Naive B cell (primary cell): Measurements from ENCODE around the gene FHL3. TPM values are rescaled to one million over a fixed set of nuclear protein-coding genes. Genes with fewer than 3 reads are reported as not detected.
"Not testable (repeated sequence)": the region's sequence is repeated elsewhere in the genome, so short reads cannot be mapped to it uniquely, and the experiment has no call there.

Experiments
- ATAC-seq, 2 donors: fragments of 150-1000 bp; cut with Tn5 transposase; 2 replicates each; pipeline ENCODE4 v1.10.0; 2021; ENCODE audit warnings: low read depth in 2 of 2, mild to moderate bottlenecking in 2 of 2, moderate library complexity in 2 of 2
- DNase-seq: peaks from one replicate; pipeline ENCODE4 v3.0.0; 2022
- H3K27ac Mint-ChIP-seq, 6 donors: one replicate each; pipeline ENCODE4 v1.8.0; 2020 to 2022; ENCODE audit warnings: mild to moderate bottlenecking in 6 of 6, mixed read lengths in 6 of 6, moderate library complexity in 5 of 6, inconsistent platforms in 2 of 6
- H3K27me3 Mint-ChIP-seq, 3 donors: one replicate each; pipeline ENCODE4 v1.8.0; 2021 to 2022; ENCODE audit warnings: mixed read lengths in 3 of 3, mild to moderate bottlenecking in 1 of 3
- H3K36me3 Mint-ChIP-seq, 2 donors: one replicate each; pipeline ENCODE4 v1.8.0; 2020 to 2022; ENCODE audit warnings: mixed read lengths in 2 of 2, inconsistent platforms in 1 of 2, mild to moderate bottlenecking in 1 of 2
- H3K4me1 Mint-ChIP-seq, 3 donors: one replicate each; pipeline ENCODE4 v1.8.0; 2020 to 2022; ENCODE audit warnings: mixed read lengths in 3 of 3, inconsistent platforms in 1 of 3, mild to moderate bottlenecking in 1 of 3, moderate library complexity in 1 of 3
- H3K4me3 Mint-ChIP-seq, 8 donors: one replicate each; pipeline ENCODE4 v1.8.0; 2020 to 2022; ENCODE audit warnings: mild to moderate bottlenecking in 8 of 8, mixed read lengths in 8 of 8, moderate library complexity in 8 of 8, inconsistent platforms in 2 of 8
- H3K9me3 Mint-ChIP-seq, 7 donors: one replicate each; pipeline ENCODE4 v1.8.0; 2020 to 2022; ENCODE audit warnings: mixed read lengths in 7 of 7, mild to moderate bottlenecking in 5 of 7, inconsistent platforms in 2 of 7, moderate library complexity in 1 of 7
- polyA plus RNA-seq, 6 donors: library from polyadenylated mRNA; unstranded; fragments of 300-500 nt; fragmentation: Illumina TruSeq; gene quantifications; one replicate each; pipeline ENCODE4 v1.2.3, GENCODE V29; 2021; ENCODE audit warnings: low read depth in 6 of 6

Gene FHL3
- polyA plus RNA-seq, 6 donors from 2014 or later, result 0.88 to 5.1 (median 1.8) TPM

- H3K27me3 Mint-ChIP-seq, result no peaks in the 10 kb centered on the region
- H3K4me1 Mint-ChIP-seq, result peaks cover 0 to 8% (median 0%) of the 10 kb centered on the region in 3 donors
- peaks cover 0 to 2% (median 0%) of the 10 kb centered on the region in 7 donors for H3K9me3 Mint-ChIP-seq
- ATAC-seq (no peak), DNase-seq (no peak)
- peak overlapping the region in 2 of 6 donors; percentile 34 to 70 for H3K27ac Mint-ChIP-seq
- no peak overlapping the region for H3K4me3 Mint-ChIP-seq
- peaks cover 26 to 36% of the 10 kb centered on the region in 2 donors for H3K36me3 Mint-ChIP-seq
These were observed 26.8 kb downstream of the FHL3 start for GRCh38 chr1:37978541-37978940.

DNA sequence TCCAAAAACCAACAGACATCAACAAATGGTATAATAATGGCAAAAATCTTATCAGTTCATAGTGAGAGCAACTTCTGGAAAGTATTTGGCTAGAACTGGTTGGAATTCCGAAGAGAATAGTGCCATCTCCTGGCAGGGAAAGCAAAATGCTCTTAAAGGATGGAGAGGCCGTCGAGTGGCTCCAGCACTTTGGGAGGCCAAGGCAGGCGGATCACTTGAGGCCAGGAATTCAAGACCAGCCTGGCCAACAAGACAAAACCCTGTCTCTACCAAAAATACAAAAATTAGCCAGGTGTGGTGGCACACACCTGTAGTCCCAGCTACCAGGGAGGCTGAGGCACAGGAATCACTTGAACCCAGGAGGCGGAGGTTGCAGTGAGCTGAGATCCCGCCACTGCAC lies 30.2 kb downstream of the FHL3 start:
- not testable (repeated sequence) for ATAC-seq, H3K9me3 Mint-ChIP-seq, DNase-seq, H3K27me3 Mint-ChIP-seq, H3K4me3 Mint-ChIP-seq
- peak overlapping the region in 2 of 6 donors; percentile 37 to 88 for H3K27ac Mint-ChIP-seq
- peaks cover 3 to 17% (median 8%) of the 10 kb centered on the region in 3 donors for H3K4me1 Mint-ChIP-seq
- peaks cover 26 to 31% of the 10 kb centered on the region in 2 donors for H3K36me3 Mint-ChIP-seq

GRCh38 chr1:37974567-37974966 lies 30.7 kb downstream of the FHL3 start:
- peak overlapping the region in 1 of 6 donors; percentile 88 for H3K27ac Mint-ChIP-seq

GRCh38 chr1:37973684-37974083 lies 31.6 kb downstream of the FHL3 start:
- not testable (repeated sequence) for DNase-seq, H3K27ac Mint-ChIP-seq, H3K27me3 Mint-ChIP-seq, ATAC-seq, H3K9me3 Mint-ChIP-seq, H3K4me3 Mint-ChIP-seq
- Mint-ChIP-seq H3K4me1 (peaks cover 3 to 17% (median 8%) of the 10 kb centered on the region in 3 donors), H3K36me3 (peaks cover 34 to 35% of the 10 kb centered on the region in 2 donors)

More at GRCh38 chr1:37974567-37974966, 30.7 kb downstream of the FHL3 start:
- no peak for DNase-seq
- Mint-ChIP-seq H3K4me1 (peaks cover 3 to 17% (median 8%) of the 10 kb centered on the region in 3 donors), H3K36me3 (peaks cover 29 to 33% of the 10 kb centered on the region in 2 donors), H3K9me3 (peaks cover 0 to 2% (median 0%) of the 10 kb centered on the region in 7 donors), H3K27me3 (no peaks in the 10 kb centered on the region), H3K4me3 (peak overlapping the region in 1 of 8 donors; percentile 29)
- ATAC-seq, result no peak

DNA sequence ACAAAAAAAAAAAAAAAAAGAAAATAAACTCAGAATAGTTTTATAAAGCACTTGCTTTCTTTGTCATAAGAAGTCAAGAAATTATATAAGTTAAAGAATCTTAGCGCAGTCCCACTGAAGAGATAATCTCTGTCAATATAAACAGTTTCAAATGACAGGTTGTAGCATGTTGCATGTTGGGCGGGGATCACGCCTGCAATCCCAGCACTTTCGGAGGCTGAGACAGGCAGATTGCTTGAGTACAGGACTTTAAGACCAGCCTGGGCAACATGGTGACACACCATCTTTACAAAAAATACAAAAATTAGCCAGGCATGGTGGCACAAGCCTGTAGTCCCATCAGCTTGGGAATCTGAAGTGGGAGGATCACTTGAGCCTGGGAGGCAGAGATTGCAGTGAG lies 40.0 kb downstream of the FHL3 start:
- H3K9me3 Mint-ChIP-seq, result no peaks in the 10 kb centered on the region
- H3K4me1 Mint-ChIP-seq, result no peaks in the 10 kb centered on the region
- peak overlapping the region in 1 of 6 donors; percentile 81 for H3K27ac Mint-ChIP-seq
- DNase-seq (no peak), ATAC-seq (no peak)
- no peak overlapping the region for H3K4me3 Mint-ChIP-seq
- H3K36me3 Mint-ChIP-seq, result peaks cover 9 to 23% of the 10 kb centered on the region in 2 donors
- H3K27me3 Mint-ChIP-seq, result no peaks in the 10 kb centered on the region

GRCh38 chr1:37964106-37964505 lies 41.2 kb downstream of the FHL3 start:
- H3K27ac Mint-ChIP-seq, H3K4me3 Mint-ChIP-seq: not testable (repeated sequence)
- H3K36me3 Mint-ChIP-seq, result peaks cover under 1 to 22% of the 10 kb centered on the region in 2 donors

GRCh38 chr1:37958690-37959089 lies 46.6 kb downstream of the FHL3 start:
- no peaks in the 10 kb centered on the region for H3K27me3 Mint-ChIP-seq
- H3K4me3 Mint-ChIP-seq, result no peak overlapping the region
- no peaks in the 10 kb centered on the region for H3K4me1 Mint-ChIP-seq
- H3K27ac Mint-ChIP-seq, result peak overlapping the region in 1 of 6 donors; percentile 21
- ATAC-seq, result no peak
- DNase-seq, result no peak
- no peaks in the 10 kb centered on the region for H3K9me3 Mint-ChIP-seq
- H3K36me3 Mint-ChIP-seq, result peaks cover 7 to 18% of the 10 kb centered on the region in 2 donors

More at GRCh38 chr1:37964106-37964505, 41.2 kb downstream of the FHL3 start:
- H3K27me3 Mint-ChIP-seq, H3K4me1 Mint-ChIP-seq, H3K9me3 Mint-ChIP-seq, ATAC-seq, DNase-seq: not testable (repeated sequence)

- no peak overlapping the region for H3K27ac Mint-ChIP-seq
- peaks cover 7 to 14% of the 10 kb centered on the region in 2 donors for H3K36me3 Mint-ChIP-seq
- DNase-seq (no peak), ATAC-seq (no peak)
- H3K4me3 Mint-ChIP-seq, result no peak overlapping the region
- H3K9me3 Mint-ChIP-seq, result no peaks in the 10 kb centered on the region
- no peaks in the 10 kb centered on the region for H3K27me3 Mint-ChIP-seq
- peaks cover 0 to 4% (median 3%) of the 10 kb centered on the region in 3 donors for H3K4me1 Mint-ChIP-seq
These were observed 49.6 kb downstream of the FHL3 start for GRCh38 chr1:37955685-37956084.

DNA sequence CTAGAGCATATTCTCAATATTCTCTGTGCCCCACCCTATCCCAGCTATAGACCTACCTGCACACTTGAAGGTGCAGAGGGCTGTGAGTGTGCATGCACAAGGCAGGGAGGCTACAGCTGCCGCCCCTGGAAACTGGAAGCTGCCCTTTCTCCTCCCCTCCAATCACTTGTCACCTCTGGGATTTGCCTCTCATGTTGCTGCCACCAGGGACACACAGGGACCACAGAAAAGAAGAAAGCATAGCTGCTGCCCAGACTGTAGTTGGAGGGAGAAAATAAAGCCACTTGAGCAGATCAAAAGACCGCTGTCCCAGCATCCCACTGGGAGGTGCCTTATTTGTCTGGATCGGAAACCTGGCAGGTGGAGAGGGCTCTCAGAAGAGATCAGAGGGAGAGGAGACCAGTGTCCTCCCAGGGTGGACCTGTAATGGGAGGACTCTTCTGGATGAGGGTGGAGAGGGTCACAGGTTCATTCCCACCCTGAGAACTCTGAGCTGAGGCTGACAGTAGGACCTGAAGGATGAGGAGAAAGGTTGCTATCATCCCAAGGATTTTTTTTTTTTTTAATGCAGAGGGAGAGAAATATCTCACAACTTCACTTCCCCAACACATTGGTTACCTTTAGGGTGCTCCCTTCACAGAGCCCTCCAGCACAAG lies 50.9 kb downstream of the FHL3 start:
- no peaks in the 10 kb centered on the region for H3K9me3 Mint-ChIP-seq
- ATAC-seq, result no peak
- H3K27ac Mint-ChIP-seq, result peak overlapping the region in 1 of 6 donors; percentile 27
- H3K27me3 Mint-ChIP-seq, result no peaks in the 10 kb centered on the region
- H3K4me3 Mint-ChIP-seq, result no peak overlapping the region
- H3K4me1 Mint-ChIP-seq, result peaks cover 0 to 4% (median 3%) of the 10 kb centered on the region in 3 donors
- peaks cover 7% of the 10 kb centered on the region in 2 donors for H3K36me3 Mint-ChIP-seq
- no peak for DNase-seq

DNA sequence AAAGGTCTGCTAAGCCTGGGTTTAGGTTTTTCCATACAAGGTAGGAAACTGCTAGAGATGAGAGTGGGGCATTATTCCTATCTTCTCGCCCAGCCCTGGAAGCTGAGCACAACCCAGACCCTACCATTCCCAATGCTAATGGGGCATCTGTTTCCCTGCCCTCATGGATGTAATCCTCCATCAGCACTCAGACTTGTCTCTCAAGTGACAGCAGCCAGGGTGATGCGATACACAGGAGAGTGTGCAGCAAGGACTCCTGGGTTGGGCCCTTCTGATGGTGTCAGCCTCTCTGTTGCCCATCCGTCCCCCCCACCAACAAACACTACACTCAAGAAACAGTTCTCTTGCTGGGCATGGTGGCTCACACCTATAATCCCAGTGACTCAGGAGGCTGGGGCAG lies 52.6 kb downstream of the FHL3 start:
- H3K36me3 Mint-ChIP-seq, result peaks cover 0 to 7% of the 10 kb centered on the region in 2 donors
- DNase-seq, result no peak
- H3K27me3 Mint-ChIP-seq, result no peaks in the 10 kb centered on the region
- no peak overlapping the region for H3K27ac Mint-ChIP-seq
- H3K4me1 Mint-ChIP-seq, result peaks cover 0 to 9% (median 7%) of the 10 kb centered on the region in 3 donors
- ATAC-seq, result no peak
- H3K4me3 Mint-ChIP-seq, result no peak overlapping the region
- no peaks in the 10 kb centered on the region for H3K9me3 Mint-ChIP-seq

GRCh38 chr1:37951783-37952624 lies 53.3 kb downstream of the FHL3 start:
- DNase-seq, result no peak
- no peaks in the 10 kb centered on the region for H3K9me3 Mint-ChIP-seq
- H3K4me1 Mint-ChIP-seq, result peaks cover 6 to 16% (median 11%) of the 10 kb centered on the region in 3 donors
- H3K27ac Mint-ChIP-seq, result no peak overlapping the region
- H3K36me3 Mint-ChIP-seq, result peaks cover 0 to 7% of the 10 kb centered on the region in 2 donors
- ATAC-seq, result no peak
- H3K27me3 Mint-ChIP-seq, result no peaks in the 10 kb centered on the region
- H3K4me3 Mint-ChIP-seq, result no peak overlapping the region

GRCh38 chr1:37951041-37951782 lies 54.1 kb downstream of the FHL3 start:
- peaks cover 14 to 23% (median 19%) of the 10 kb centered on the region in 3 donors for H3K4me1 Mint-ChIP-seq
- DNase-seq (no peak), ATAC-seq (no peak)
- H3K27ac Mint-ChIP-seq, result peak overlapping the region in 1 of 6 donors; percentile 19
- no peak overlapping the region for H3K4me3 Mint-ChIP-seq
- peaks cover 0 to 4% of the 10 kb centered on the region in 2 donors for H3K36me3 Mint-ChIP-seq
- H3K9me3 Mint-ChIP-seq, result no peaks in the 10 kb centered on the region
- H3K27me3 Mint-ChIP-seq, result no peaks in the 10 kb centered on the region

DNA sequence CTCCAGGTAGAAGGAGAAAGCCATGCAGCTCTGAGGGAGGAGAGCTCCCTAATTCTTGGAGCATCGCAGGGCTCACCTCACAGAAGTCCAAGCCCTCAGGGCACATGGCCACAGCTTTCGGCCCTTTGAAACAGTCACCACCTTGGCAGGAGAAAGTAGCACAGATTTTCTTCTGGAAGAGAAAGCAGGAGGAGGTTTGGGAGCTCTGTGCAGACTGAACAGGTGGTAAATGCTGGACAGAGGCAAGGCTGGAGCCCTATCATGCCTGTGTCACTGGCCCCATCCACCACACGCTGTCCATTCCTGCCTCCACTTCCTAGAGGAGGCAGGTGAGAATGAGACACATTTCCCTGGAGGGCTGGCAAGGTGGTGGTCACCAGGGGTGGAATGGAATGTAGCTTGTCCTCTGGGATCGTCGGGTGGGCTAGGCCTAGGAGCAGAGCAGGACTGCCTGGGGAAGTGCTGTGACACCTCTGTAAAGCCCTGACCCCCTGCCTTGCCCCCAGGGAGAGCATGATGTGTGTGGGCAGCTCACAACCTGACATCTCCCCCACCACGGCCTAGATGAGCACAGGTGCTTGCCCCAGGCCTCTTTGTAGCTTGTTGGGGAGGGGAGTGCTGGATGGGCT lies 55.7 kb downstream of the FHL3 start:
- no peak for DNase-seq
- Mint-ChIP-seq H3K27me3 (no peaks in the 10 kb centered on the region), H3K36me3 (no peaks in the 10 kb centered on the region), H3K4me1 (peaks cover 17 to 28% (median 19%) of the 10 kb centered on the region in 3 donors), H3K9me3 (no peaks in the 10 kb centered on the region), H3K27ac (peak overlapping the region in 2 of 6 donors; percentile 18 to 77), H3K4me3 (no peak overlapping the region)
- ATAC-seq, result no peak
